IPS-20b (cell line): Measurements from ENCODE around the gene DNAI4.

ENCODE experiments used
- H3K27ac ChIP-seq: one replicate; pipeline ENCODE4 v1.5.1; 2013; ENCODE audit warnings: low read length
- H3K27me3 ChIP-seq: 2 replicates; pipeline ENCODE4 v1.6.1; 2013; ENCODE audit warnings: mild to moderate bottlenecking, low read length, inconsistent platforms; ENCODE audit not compliant: insufficient read depth
- H3K36me3 ChIP-seq: 2 replicates; pipeline ENCODE4 v1.6.1; 2013; ENCODE audit warnings: low read depth, mild to moderate bottlenecking, inconsistent platforms, low read length, moderate library complexity; ENCODE audit not compliant: insufficient read depth
- H3K4me1 ChIP-seq: 2 replicates; pipeline ENCODE4 v1.6.1; 2013; ENCODE audit warnings: mild to moderate bottlenecking, control low read depth, inconsistent platforms, low read length, moderate library complexity; ENCODE audit not compliant: insufficient read depth
- H3K4me3 ChIP-seq: 2 replicates; pipeline ENCODE4 v1.5.1; 2013; ENCODE audit warnings: mild to moderate bottlenecking, low read length, inconsistent platforms
- H3K9ac ChIP-seq: 2 replicates; pipeline ENCODE4 v1.6.1; 2013; ENCODE audit warnings: low read depth, mild to moderate bottlenecking, inconsistent platforms, low read length, moderate library complexity
- H3K9me3 ChIP-seq: 2 replicates; pipeline ENCODE4 v1.6.1; 2013; ENCODE audit warnings: mild to moderate bottlenecking, low read depth, low read length, inconsistent platforms; ENCODE audit not compliant: insufficient read depth

DNAI4 gene

GRCh38 chr1:66774438-66774837 lies 150.2 kb downstream of the DNAI4 start:
- no peak overlapping the region for H3K9ac ChIP-seq
- H3K4me3 ChIP-seq, result no peak overlapping the region
- H3K36me3 ChIP-seq, result no peaks in the 10 kb centered on the region
- no peaks in the 10 kb centered on the region for H3K4me1 ChIP-seq
- H3K9me3 ChIP-seq, result no peaks in the 10 kb centered on the region; the same call in 1 of the 2 replicates
- no peak overlapping the region for H3K27ac ChIP-seq
- H3K27me3 ChIP-seq, result no peaks in the 10 kb centered on the region

GRCh38 chr1:66773227-66773626 lies 151.4 kb downstream of the DNAI4 start:
- Histone ChIP-seq H3K9ac (no peak overlapping the region), H3K4me3 (no peak overlapping the region), H3K36me3 (no peaks in the 10 kb centered on the region), H3K9me3 (no peaks in the 10 kb centered on the region), H3K27me3 (no peaks in the 10 kb centered on the region), H3K27ac (no peak overlapping the region), H3K4me1 (no peaks in the 10 kb centered on the region)

GRCh38 chr1:66770694-66771093 lies 154.0 kb downstream of the DNAI4 start:
- no peaks in the 10 kb centered on the region for H3K4me1 ChIP-seq
- no peak overlapping the region for H3K4me3 ChIP-seq
- H3K9ac ChIP-seq, result no peak overlapping the region
- H3K27ac ChIP-seq, result no peak overlapping the region
- no peaks in the 10 kb centered on the region for H3K9me3 ChIP-seq
- no peaks in the 10 kb centered on the region for H3K36me3 ChIP-seq
- H3K27me3 ChIP-seq, result no peaks in the 10 kb centered on the region

GRCh38 chr1:66770240-66770639 lies 154.4 kb downstream of the DNAI4 start:
- H3K27ac ChIP-seq, result no peak overlapping the region
- no peak overlapping the region for H3K9ac ChIP-seq
- H3K27me3 ChIP-seq, result no peaks in the 10 kb centered on the region
- no peaks in the 10 kb centered on the region for H3K36me3 ChIP-seq
- H3K9me3 ChIP-seq, result no peaks in the 10 kb centered on the region
- H3K4me3 ChIP-seq, result no peak overlapping the region
- H3K4me1 ChIP-seq, result no peaks in the 10 kb centered on the region

GRCh38 chr1:66769512-66770229 lies 155.0 kb downstream of the DNAI4 start:
- Histone ChIP-seq H3K36me3 (no peaks in the 10 kb centered on the region), H3K27ac (no peak overlapping the region), H3K9me3 (no peaks in the 10 kb centered on the region), H3K9ac (no peak overlapping the region), H3K4me3 (no peak overlapping the region), H3K4me1 (no peaks in the 10 kb centered on the region), H3K27me3 (no peaks in the 10 kb centered on the region)

GRCh38 chr1:66768965-66769364 lies 155.7 kb downstream of the DNAI4 start:
- no peak overlapping the region for H3K4me3 ChIP-seq
- no peaks in the 10 kb centered on the region for H3K27me3 ChIP-seq
- no peaks in the 10 kb centered on the region for H3K36me3 ChIP-seq
- no peak overlapping the region for H3K27ac ChIP-seq
- H3K9ac ChIP-seq, result no peak overlapping the region
- no peaks in the 10 kb centered on the region for H3K4me1 ChIP-seq
- H3K9me3 ChIP-seq, result no peaks in the 10 kb centered on the region

GRCh38 chr1:66767626-66768025 lies 157.0 kb downstream of the DNAI4 start:
- H3K9ac ChIP-seq, result no peak overlapping the region
- no peaks in the 10 kb centered on the region for H3K4me1 ChIP-seq
- H3K36me3 ChIP-seq, result no peaks in the 10 kb centered on the region
- no peak overlapping the region for H3K27ac ChIP-seq
- no peaks in the 10 kb centered on the region for H3K27me3 ChIP-seq
- H3K9me3 ChIP-seq, result no peaks in the 10 kb centered on the region; the same call in 1 of the 2 replicates
- no peak overlapping the region for H3K4me3 ChIP-seq

GRCh38 chr1:66764994-66765578 lies 159.6 kb downstream of the DNAI4 start:
- no peak overlapping the region for H3K4me3 ChIP-seq
- H3K9me3 ChIP-seq, result no peaks in the 10 kb centered on the region; the same call in 1 of the 2 replicates
- H3K9ac ChIP-seq, result no peak overlapping the region
- no peaks in the 10 kb centered on the region for H3K36me3 ChIP-seq
- H3K27ac ChIP-seq, result no peak overlapping the region
- H3K27me3 ChIP-seq, result no peaks in the 10 kb centered on the region
- H3K4me1 ChIP-seq, result no peaks in the 10 kb centered on the region
